DOHH2 (cell line): ENCODE measurements around the gene TIMM23.
"Not testable (repeated sequence)": the region's sequence is repeated elsewhere in the genome, so short reads cannot be mapped to it uniquely, and the experiment has no call there.

Source experiments
- CTCF ChIP-seq: fragments of 200-600 bp; sonication (generic); IDR thresholded peaks from one replicate; pipeline ENCODE4 v1.5.1; 2014; ENCODE audit warnings: antibody characterized with exemption, mild to moderate bottlenecking, low read depth, low read length; ENCODE audit not compliant: poor library complexity, severe bottlenecking
- EZH2phosphoT487 ChIP-seq: fragments of 200-600 bp; sonication (generic); IDR thresholded peaks from 2 replicates; pipeline ENCODE4 v1.6.1; 2017; ENCODE audit warnings: borderline replicate concordance, mild to moderate bottlenecking, antibody characterized with exemption, low read length, moderate library complexity, mixed read lengths

DNA sequence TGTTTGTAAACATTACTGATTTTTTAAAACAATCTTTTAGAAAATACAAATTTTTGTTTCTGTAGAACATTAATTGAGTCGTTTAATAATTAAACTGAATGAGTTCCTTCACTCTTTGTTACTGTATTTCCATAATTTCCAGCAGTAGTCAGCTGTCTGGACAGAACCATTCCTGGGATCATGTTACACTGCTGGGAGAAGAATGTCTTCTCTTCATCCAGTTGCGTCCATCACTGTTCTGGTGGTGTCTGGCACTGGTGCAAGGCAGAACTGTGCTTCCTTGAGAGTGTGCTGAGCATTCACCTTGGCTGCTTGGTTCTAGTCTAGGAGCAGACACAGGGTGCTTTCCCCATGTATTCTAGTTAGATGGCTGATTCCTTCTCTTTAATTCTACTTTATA is 12.2 kb downstream of the TIMM23 start:
- not testable (repeated sequence) for TF ChIP-seq CTCF, EZH2phosphoT487
